A172 (cell line): ENCODE data around the gene CCNY. TPM values are rescaled to one million over a fixed set of nuclear protein-coding genes. Genes with fewer than 3 reads are reported as not detected.
A peak's percentile ranks its signal among the peaks of the same experiment; 100 is the strongest.

Experiments
- DNase-seq: peaks from one replicate; pipeline ENCODE4 v3.0.0-alpha.2; 2015; ENCODE audit warnings: low spot score
- total RNA-seq: library from RNA; depleted of rRNA; stranded (reverse); fragments of >200 nt; shearing (Covaris generic); gene quantifications from 2 replicates; pipeline ENCODE4 v1.2.3, GENCODE V29; 2014

The CCNY gene
- total RNA-seq, 1 experiment from 2014 or later: 49.9 TPM

GRCh38 chr10:35555962-35556930 lies 219.9 kb downstream of the CCNY start:
- DNase-seq: no peak

- DNase-seq: no peak
Observed at GRCh38 chr10:35558276-35558675, 222.0 kb downstream of the CCNY start.

- DNase-seq: no peak
Observed at GRCh38 chr10:35559416-35559815, 223.1 kb downstream of the CCNY start.

GRCh38 chr10:35561715-35562114 lies 225.4 kb downstream of the CCNY start:
- no peak for DNase-seq

GRCh38 chr10:35562427-35562826 lies 226.1 kb downstream of the CCNY start:
- DNase-seq: no peak

GRCh38 chr10:35563261-35563891 lies 227.1 kb downstream of the CCNY start:
- DNase-seq: peak; percentile 72

- DNase-seq: no peak
Observed at GRCh38 chr10:35564341-35564968, 228.1 kb downstream of the CCNY start.

GRCh38 chr10:35565602-35566081 lies 229.3 kb downstream of the CCNY start:
- no peak for DNase-seq

GRCh38 chr10:35567951-35568350 lies 231.6 kb downstream of the CCNY start:
- no peak for DNase-seq

- DNase-seq: no peak
Observed at GRCh38 chr10:35568483-35569015, 232.2 kb downstream of the CCNY start.

GRCh38 chr10:35569111-35569707 lies 232.9 kb downstream of the CCNY start:
- no peak for DNase-seq

- DNase-seq: no peak
Observed at GRCh38 chr10:35569836-35570235, 233.5 kb downstream of the CCNY start.

GRCh38 chr10:35570397-35570796 lies 234.1 kb downstream of the CCNY start:
- DNase-seq: no peak

- DNase-seq: no peak
Observed at GRCh38 chr10:35572583-35572982, 236.3 kb downstream of the CCNY start.

- no peak for DNase-seq
Observed at GRCh38 chr10:35573796-35574195, 237.5 kb downstream of the CCNY start.

GRCh38 chr10:35574924-35575352 lies 238.6 kb downstream of the CCNY start:
- peak; percentile 96 for DNase-seq

- no peak for DNase-seq
Observed at GRCh38 chr10:35575640-35576039, 239.3 kb downstream of the CCNY start.

GRCh38 chr10:35576730-35577129 lies 240.4 kb downstream of the CCNY start:
- no peak for DNase-seq

- no peak for DNase-seq
Observed at GRCh38 chr10:35577926-35578617, 241.8 kb downstream of the CCNY start.

GRCh38 chr10:35578618-35578956 lies 242.3 kb downstream of the CCNY start:
- DNase-seq: no peak

- DNase-seq: no peak
Observed at GRCh38 chr10:35579116-35579515, 242.8 kb downstream of the CCNY start.
